SK-N-SH (cell line): Measurements from ENCODE around the gene PDLIM4. TPM values are rescaled to one million over a fixed set of nuclear protein-coding genes. Genes with fewer than 3 reads are reported as not detected.

Experiments used
- CTCF ChIA-PET: fragments of 300-600, 350-600 bp; formaldehyde crosslinking; extraction: SDS; loops from one replicate; lab custom pipeline; 2021; lab: Yijun Ruan, JAX
- POLR2A ChIA-PET: fragments of 350-600 bp; sonication (Branson Sonifier 250); formaldehyde crosslinking; extraction: SDS; loops from one replicate; lab custom pipeline; 2020; ENCODE audit warnings: antibody characterized with exemption, inconsistent platforms; lab: Yijun Ruan, JAX
- DNase-seq: peaks from one replicate; pipeline ENCODE4 v3.0.0; 2012
- H2AFZ ChIP-seq: fragments of 200-600 bp; sonication (generic); 2 replicates; pipeline ENCODE4 v1.8.1; 2016; ENCODE audit warnings: antibody characterized with exemption, mild to moderate bottlenecking, low read depth
- H3F3A ChIP-seq: fragments of 200-600 bp; sonication (generic); replicated peaks from 2 replicates; pipeline ENCODE3; 2016; ENCODE audit warnings: antibody characterized with exemption, mild to moderate bottlenecking; ENCODE audit not compliant: insufficient read depth
- H3K27ac ChIP-seq, 2 experiments: fragments of 200-500 bp in 1 of 2; fragments of 200-600 bp in 1 of 2; sonication (Bioruptor generic) in 1 of 2; sonication (generic), shearing (Covaris generic) in 1 of 2; 2 replicates each; pipeline versions ENCODE4 v1.5.1 to v1.6.1; 2014 to 2016; ENCODE audit warnings: low read depth in 2 of 2, inconsistent platforms in 1 of 2, low read length in 1 of 2, mild to moderate bottlenecking in 1 of 2, mixed read lengths in 1 of 2
- H3K27me3 ChIP-seq: fragments of 200-600 bp; sonication (generic), shearing (Covaris generic); 2 replicates; pipeline ENCODE4 v1.6.1; 2016; ENCODE audit warnings: mixed run types; ENCODE audit not compliant: insufficient read depth
- H3K36me3 ChIP-seq, 2 experiments: fragments of 200-500 bp in 1 of 2; fragments of 200-600 bp in 1 of 2; sonication (Bioruptor generic) in 1 of 2; sonication (generic) in 1 of 2; replicated peaks in 1 of 2; 2 replicates each; pipeline versions ENCODE3 to v1.5.1; 2014 to 2016; ENCODE audit warnings: low read length in 1 of 2, mild to moderate bottlenecking in 1 of 2; ENCODE audit not compliant: insufficient read depth in 2 of 2, control insufficient read depth in 1 of 2
- H3K4me1 ChIP-seq, 2 experiments: fragments of 200-500 bp in 1 of 2; fragments of 200-600 bp in 1 of 2; sonication (Bioruptor generic) in 1 of 2; sonication (generic), shearing (Covaris generic) in 1 of 2; 2 replicates each; pipeline versions ENCODE4 v1.5.1 to v1.6.1; 2014 to 2016; ENCODE audit warnings: low read depth in 1 of 2, low read length in 1 of 2, mixed run types in 1 of 2; ENCODE audit not compliant: insufficient read depth in 2 of 2, control insufficient read depth in 1 of 2
- H3K4me2 ChIP-seq: fragments of 200-600 bp; sonication (generic), shearing (Covaris generic); 2 replicates; pipeline ENCODE4 v1.6.1; 2017; ENCODE audit warnings: mixed run types
- H3K4me3 ChIP-seq, 2 experiments: fragments of 200-500 bp in 1 of 2; fragments of 200-600 bp in 1 of 2; sonication (Bioruptor generic) in 1 of 2; sonication (generic), shearing (Covaris generic) in 1 of 2; 2 replicates each; pipeline versions ENCODE4 v1.5.1 to v1.8.1; 2014 to 2016; ENCODE audit warnings: low read depth in 2 of 2, inconsistent platforms in 1 of 2, low read length in 1 of 2, mild to moderate bottlenecking in 1 of 2, mixed read lengths in 1 of 2, moderate library complexity in 1 of 2
- H3K79me2 ChIP-seq: fragments of 200-600 bp; sonication (generic); 2 replicates; pipeline ENCODE4 v1.8.1; 2017; ENCODE audit warnings: mild to moderate bottlenecking; ENCODE audit not compliant: insufficient read depth
- H3K9ac ChIP-seq: fragments of 200-600 bp; sonication (generic); 2 replicates; pipeline ENCODE4 v1.6.1; 2017; ENCODE audit warnings: mixed run types
- H3K9me2 ChIP-seq: fragments of 200-600 bp; sonication (generic); 2 replicates; pipeline ENCODE4 v1.6.1; 2017; ENCODE audit warnings: mixed run types
- H3K9me3 ChIP-seq: fragments of 200-600 bp; sonication (generic); 2 replicates; pipeline ENCODE4 v1.6.1; 2017; ENCODE audit warnings: mixed run types, mild to moderate bottlenecking, moderate library complexity
- H4K20me1 ChIP-seq: fragments of 200-600 bp; sonication (generic); 2 replicates; pipeline ENCODE4 v1.6.1; 2017; ENCODE audit warnings: mild to moderate bottlenecking, mixed run types; ENCODE audit not compliant: insufficient read depth
- CTCF ChIP-seq: fragments of 200-600 bp; sonication (generic); IDR thresholded peaks from 2 replicates; pipeline ENCODE4 v1.6.1; 2017; ENCODE audit warnings: antibody characterized with exemption, mild to moderate bottlenecking, moderate library complexity
- MEF2A ChIP-seq: IDR thresholded peaks from 2 replicates; pipeline ENCODE4 v1.4.0; 2012; ENCODE audit warnings: low read depth, borderline replicate concordance
- MXI1 ChIP-seq: IDR thresholded peaks from 2 replicates; pipeline ENCODE4 v1.6.1; 2012; ENCODE audit warnings: mild to moderate bottlenecking, low read depth, low read length, improper control_type of control experiment
- PBX3 ChIP-seq: IDR thresholded peaks from 2 replicates; pipeline ENCODE4; 2012
- REST ChIP-seq: IDR thresholded peaks from 2 replicates; pipeline ENCODE4 v1.6.1; 2012; ENCODE audit warnings: mild to moderate bottlenecking, low read depth, low read length, moderate library complexity
- RFX5 ChIP-seq: IDR thresholded peaks from 2 replicates; pipeline ENCODE4 v1.6.1; 2012; ENCODE audit warnings: mild to moderate bottlenecking, improper control_type of control experiment, low read length
- SIN3A ChIP-seq: IDR thresholded peaks from 2 replicates; pipeline ENCODE4 v1.6.1; 2012; ENCODE audit warnings: low read depth, mild to moderate bottlenecking, low read length, moderate library complexity, borderline replicate concordance
- SMC3 ChIP-seq: IDR thresholded peaks from 2 replicates; pipeline ENCODE4 v1.6.1; 2012; ENCODE audit warnings: low read depth, low read length, improper control_type of control experiment
- TAF1 ChIP-seq: IDR thresholded peaks from 2 replicates; pipeline ENCODE4 v1.6.1; 2012; ENCODE audit warnings: low read depth, mild to moderate bottlenecking, low read length, moderate library complexity, borderline replicate concordance
- TEAD4 ChIP-seq: IDR thresholded peaks from 2 replicates; pipeline ENCODE4 v1.4.0; 2012; ENCODE audit warnings: mild to moderate bottlenecking, borderline replicate concordance; ENCODE audit not compliant: insufficient read depth
- USF1 ChIP-seq: IDR thresholded peaks from 2 replicates; pipeline ENCODE4 v1.4.0; 2012; ENCODE audit warnings: low read depth, borderline replicate concordance
- YY1 ChIP-seq: IDR thresholded peaks from 2 replicates; pipeline ENCODE4 v1.4.0; 2012; ENCODE audit warnings: low read depth, mild to moderate bottlenecking
- WGBS: methylation state at CpG from one replicate; pipeline ENCODE4 v1.1.6; 2017; ENCODE audit warnings: low lambda C conversion rate; 5-methylcytosine and 5-hydroxymethylcytosine counted together
- polyA plus RNA-seq, 3 experiments: library from polyadenylated mRNA; depleted of rRNA; stranded (reverse); fragments of >200 nt; gene quantifications; 2 replicates each; pipeline ENCODE4 v1.2.3, GENCODE V29; 2012

PDLIM4 gene
- polyA plus RNA-seq, 1 of the 3 experiments (the other 2 are of a cell fraction), result 57.1 TPM

GRCh38 chr5:132270706-132271105 lies 13.2 kb downstream of the PDLIM4 start:
- 92% methylated on average over 4 of the region's 6 CpGs for WGBS

More at GRCh38 chr5:132270706-132271105, 13.2 kb downstream of the PDLIM4 start:
- POLR2A ChIA-PET, result no interaction called here
- Histone ChIP-seq H3K9ac (no peak overlapping the region), H3K4me3 (no peak overlapping the region), H3K27ac (no peak overlapping the region; a peak in 1 of 4 replicates), H3K9me3 (no peaks in the 10 kb centered on the region), H3K27me3 (no peaks in the 10 kb centered on the region), H2AFZ (no peak overlapping the region), H3K79me2 (no peaks in the 10 kb centered on the region), H4K20me1 (no peaks in the 10 kb centered on the region), H3F3A (peaks cover 8% of the 10 kb centered on the region), H3K36me3 (peaks cover 6 to 29% of the 10 kb centered on the region in 2 experiments), H3K9me2 (no peaks in the 10 kb centered on the region), H3K4me2 (no peak overlapping the region), H3K4me1 (peaks cover 25 to 47% of the 10 kb centered on the region in 2 experiments)
- no peak for TF ChIP-seq MXI1
- no peak for TF ChIP-seq MEF2A
- TF ChIP-seq SMC3, result no peak
- no peak for TF ChIP-seq REST
- no peak for TF ChIP-seq CTCF
- TF ChIP-seq RFX5, result no peak
- no peak for TF ChIP-seq YY1
- no peak for TF ChIP-seq USF1
- TF ChIP-seq TEAD4, result no peak
- no peak for TF ChIP-seq SIN3A
- no peak for TF ChIP-seq PBX3
- TF ChIP-seq TAF1, result no peak
- DNase-seq, result no peak
- CTCF ChIA-PET, result interaction anchor here (0.7 kb wide), 1 partner anchor 10 kb away, joined by 3 read pairs; no protein-coding TSS in a partner anchor
